ENCODE data around the gene DAPK1.

DNA sequence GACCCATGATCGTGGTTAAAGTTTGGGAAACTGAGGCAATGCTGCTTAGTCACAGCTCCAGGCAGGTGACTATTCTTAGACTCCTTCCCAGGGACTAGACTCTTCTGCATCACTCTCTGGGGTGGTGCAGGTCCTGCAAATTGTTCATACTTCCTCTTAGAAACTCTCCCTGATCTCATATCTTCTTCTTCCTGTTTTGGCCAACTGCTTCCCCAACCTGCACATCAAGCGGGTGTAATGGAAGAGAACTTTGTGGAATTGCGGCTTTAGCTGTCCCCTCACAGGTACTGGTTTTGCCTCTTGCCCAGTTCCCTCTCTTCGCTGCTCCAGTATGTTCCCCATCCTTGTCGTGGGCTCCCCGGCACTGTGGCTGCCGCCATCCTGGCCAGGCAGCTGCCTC lies 116.7 kb downstream of the DAPK1 start:
- TF ChIP-seq EZH2phosphoT487 (IDR thresholded peaks at IDR 0.05; ENCODE audit: borderline replicate concordance, low read length) = no peak
- TF ChIP-seq, protein P1, sequence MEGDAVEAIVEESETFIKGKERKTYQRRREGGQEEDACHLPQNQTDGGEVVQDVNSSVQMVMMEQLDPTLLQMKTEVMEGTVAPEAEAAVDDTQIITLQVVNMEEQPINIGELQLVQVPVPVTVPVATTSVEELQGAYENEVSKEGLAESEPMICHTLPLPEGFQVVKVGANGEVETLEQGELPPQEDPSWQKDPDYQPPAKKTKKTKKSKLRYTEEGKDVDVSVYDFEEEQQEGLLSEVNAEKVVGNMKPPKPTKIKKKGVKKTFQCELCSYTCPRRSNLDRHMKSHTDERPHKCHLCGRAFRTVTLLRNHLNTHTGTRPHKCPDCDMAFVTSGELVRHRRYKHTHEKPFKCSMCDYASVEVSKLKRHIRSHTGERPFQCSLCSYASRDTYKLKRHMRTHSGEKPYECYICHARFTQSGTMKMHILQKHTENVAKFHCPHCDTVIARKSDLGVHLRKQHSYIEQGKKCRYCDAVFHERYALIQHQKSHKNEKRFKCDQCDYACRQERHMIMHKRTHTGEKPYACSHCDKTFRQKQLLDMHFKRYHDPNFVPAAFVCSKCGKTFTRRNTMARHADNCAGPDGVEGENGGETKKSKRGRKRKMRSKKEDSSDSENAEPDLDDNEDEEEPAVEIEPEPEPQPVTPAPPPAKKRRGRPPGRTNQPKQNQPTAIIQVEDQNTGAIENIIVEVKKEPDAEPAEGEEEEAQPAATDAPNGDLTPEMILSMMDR (IDR thresholded peaks at IDR 0.05; ENCODE audit: low read depth, low read length, poor library complexity, severe bottlenecking) = no peak
